Kidney epithelial cell (primary cell): ENCODE measurements around the gene FGGY. TPM values are rescaled to one million over a fixed set of nuclear protein-coding genes. Genes with fewer than 3 reads are reported as not detected.

ENCODE experiments used
- DNase-seq: peaks from one replicate; pipeline ENCODE4 v3.0.0-alpha.2; 2010; ENCODE audit warnings: low read depth
- H3K27me3 ChIP-seq: 2 replicates; pipeline ENCODE4 v1.6.0; 2011; ENCODE audit warnings: low read length; ENCODE audit not compliant: control insufficient read depth, insufficient read depth
- H3K36me3 ChIP-seq: 2 replicates; pipeline ENCODE4 v1.5.1; 2011; ENCODE audit warnings: low read length; ENCODE audit not compliant: control insufficient read depth, insufficient read depth
- H3K4me3 ChIP-seq: 2 replicates; pipeline ENCODE4 v1.5.1; 2011; ENCODE audit warnings: low read depth, mild to moderate bottlenecking, control low read depth, low read length
- CTCF ChIP-seq: IDR thresholded peaks from 2 replicates; pipeline ENCODE4 v1.5.1; 2011; ENCODE audit warnings: mild to moderate bottlenecking, moderate library complexity, low read length, control low read depth, inconsistent platforms; ENCODE audit not compliant: insufficient read depth, poor library complexity, severe bottlenecking
- total RNA-seq: library from RNA; depleted of rRNA; stranded (reverse); fragments of >200 nt; gene quantifications from 2 replicates; pipeline ENCODE4 v1.2.3, GENCODE V29; 2015

The FGGY gene
- total RNA-seq, 1 donor from 2014 or later = 8.6 TPM

DNA sequence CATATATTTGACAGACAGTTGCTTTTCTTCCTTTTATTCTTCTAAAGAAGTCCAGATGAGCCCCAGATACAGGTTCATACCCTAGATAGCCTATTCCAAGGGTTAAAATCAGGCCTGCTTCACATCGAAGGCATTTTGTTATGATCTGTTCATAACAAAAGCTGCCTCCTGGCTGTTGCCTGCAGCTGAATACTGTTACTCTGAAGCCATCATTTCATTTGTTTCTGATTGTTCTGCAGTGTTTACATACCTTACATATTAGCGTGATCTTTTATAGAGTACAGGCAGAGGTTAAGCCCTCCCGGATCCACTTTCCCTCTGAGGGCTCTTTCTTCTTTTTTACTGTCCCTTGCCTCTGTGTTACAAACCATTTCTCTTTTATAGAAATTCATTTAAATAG is 298.9 kb downstream of the FGGY start:
- no peak for TF ChIP-seq CTCF
- no peak for DNase-seq
- H3K27me3 ChIP-seq = no peaks in the 10 kb centered on the region
- no peak overlapping the region for H3K4me3 ChIP-seq
- H3K36me3 ChIP-seq = no peaks in the 10 kb centered on the region

- DNase-seq = peak; percentile 65
- Histone ChIP-seq H3K27me3 (no peaks in the 10 kb centered on the region), H3K4me3 (no peak overlapping the region), H3K36me3 (no peaks in the 10 kb centered on the region)
- no peak for TF ChIP-seq CTCF
Measured at GRCh38 chr1:59596432-59596831, 299.5 kb downstream of the FGGY start.

GRCh38 chr1:59596956-59597355 is 300.1 kb downstream of the FGGY start:
- no peaks in the 10 kb centered on the region for H3K36me3 ChIP-seq
- no peak for DNase-seq
- no peak for TF ChIP-seq CTCF
- H3K27me3 ChIP-seq = no peaks in the 10 kb centered on the region
- H3K4me3 ChIP-seq = no peak overlapping the region

- Histone ChIP-seq H3K4me3 (no peak overlapping the region), H3K27me3 (no peaks in the 10 kb centered on the region), H3K36me3 (no peaks in the 10 kb centered on the region)
- no peak for TF ChIP-seq CTCF
- no peak for DNase-seq
Measured at GRCh38 chr1:59597420-59598119, 300.7 kb downstream of the FGGY start.

GRCh38 chr1:59598120-59598440 is 301.2 kb downstream of the FGGY start:
- Histone ChIP-seq H3K27me3 (no peaks in the 10 kb centered on the region), H3K36me3 (no peaks in the 10 kb centered on the region), H3K4me3 (no peak overlapping the region)
- DNase-seq = no peak
- no peak for TF ChIP-seq CTCF

- H3K36me3 ChIP-seq = no peaks in the 10 kb centered on the region
- no peak for DNase-seq
- no peaks in the 10 kb centered on the region for H3K27me3 ChIP-seq
- no peak for TF ChIP-seq CTCF
- no peak overlapping the region for H3K4me3 ChIP-seq
Measured at GRCh38 chr1:59601041-59601441, 304.1 kb downstream of the FGGY start.
